ENCODE data around the gene SORBS1. TPM values are rescaled to one million over a fixed set of nuclear protein-coding genes. Genes with fewer than 3 reads are reported as not detected.
A peak's percentile ranks its signal among the peaks of the same experiment; 100 is the strongest.

Gene SORBS1
- total and polyA plus RNA-seq, 2 of the 13 experiments (the other 11 are each of a cell fraction or from before 2014, with no cell fraction given), result 16.8 to 39.8 TPM

- no peak for TF ChIP-seq HBP1 (CRISPR knock-in tag; IDR thresholded peaks at IDR 0.05; ENCODE audit: low read depth)
- 0 out of 2 replicates have a peak, but pooled peaks have one; percentile 41 for TF ChIP-seq NAIF1 (CRISPR knock-in tag; IDR thresholded peaks at IDR 0.05; ENCODE audit: borderline replicate concordance)
- TF ChIP-seq ZNF605 (CRISPR knock-in tag; IDR thresholded peaks at IDR 0.05), result peak; percentile 73; the same call in 1 of the 2 replicates
- peak; percentile 47; the same call in 1 of the 2 replicates for TF ChIP-seq ZBTB7B (CRISPR knock-in tag; IDR thresholded peaks at IDR 0.05)
- no peak for TF ChIP-seq SP1 (IDR thresholded peaks at IDR 0.05)
- no peak for TF ChIP-seq SP1 (CRISPR knock-in tag; IDR thresholded peaks at IDR 0.05)
- no peak for TF ChIP-seq IKZF4 (CRISPR knock-in tag; IDR thresholded peaks at IDR 0.05; ENCODE audit: borderline replicate concordance, low read depth, not compliant biosample characterization)
- TF ChIP-seq ARID5B (CRISPR knock-in tag; IDR thresholded peaks at IDR 0.05), result peak; percentile 92
- peak; percentile 99 for TF ChIP-seq TEAD3 (CRISPR knock-in tag; optimal IDR thresholded peaks at IDR 0.05; ENCODE audit: borderline replicate concordance)
- TF ChIP-seq ZNF253 (CRISPR knock-in tag; IDR thresholded peaks at IDR 0.05; ENCODE audit: borderline replicate concordance), result no peak
- no peak for TF ChIP-seq FOXO4 (CRISPR knock-in tag; conservative IDR thresholded peaks at IDR 0.05)
- peak; percentile 71 for TF ChIP-seq MYC (CRISPR knock-in tag; IDR thresholded peaks at IDR 0.05; ENCODE audit: borderline replicate concordance)
- TF ChIP-seq RAD51 (IDR thresholded peaks at IDR 0.05; ENCODE audit: borderline replicate concordance), result no peak
- peak; percentile 75; the same call in 1 of the 2 replicates for TF ChIP-seq ZSCAN29 (CRISPR knock-in tag; conservative IDR thresholded peaks at IDR 0.05)
- no peak; the same call in 1 of the 2 replicates for TF ChIP-seq ZNF501 (CRISPR knock-in tag; IDR thresholded peaks at IDR 0.05)
- TF ChIP-seq ZNF567 (CRISPR knock-in tag; IDR thresholded peaks at IDR 0.05; ENCODE audit: borderline replicate concordance), result 0 out of 2 replicates have a peak, but pooled peaks have one; percentile 46
- no peak for TF ChIP-seq TOE1 (CRISPR knock-in tag; IDR thresholded peaks at IDR 0.05)
- no peak for TF ChIP-seq PHF20 (CRISPR knock-in tag; IDR thresholded peaks at IDR 0.05)
- peak; percentile 72 for TF ChIP-seq KDM1A (CRISPR knock-in tag; IDR thresholded peaks at IDR 0.05)
- no peak for TF ChIP-seq ZNF180 (CRISPR knock-in tag; IDR thresholded peaks at IDR 0.05; ENCODE audit: borderline replicate concordance, low read depth)
- no peak for TF ChIP-seq ZMAT3 (CRISPR knock-in tag; conservative IDR thresholded peaks at IDR 0.05)
- peak; percentile 46; the same call in 1 of the 2 replicates for TF ChIP-seq ZKSCAN1 (IDR thresholded peaks at IDR 0.05; ENCODE audit: low read length)
- TF ChIP-seq ZNF331 (CRISPR knock-in tag; IDR thresholded peaks at IDR 0.05), result no peak
- 0 out of 2 replicates have a peak, but pooled peaks have one; percentile 6 for TF ChIP-seq ZSCAN31 (CRISPR knock-in tag; IDR thresholded peaks at IDR 0.05; ENCODE audit: low read depth)
These were observed 287.5 kb downstream of the SORBS1 start (continued) for GRCh38 chr10:95273393-95274312.
